Activated gamma-delta T cell treated with anti-CD3 and anti-CD28 coated beads, Interleukin-2, amount 50 U/mL, for 16 hours (primary cell): ENCODE measurements around the gene MRO.
"Not testable (repeated sequence)": the region's sequence is repeated elsewhere in the genome, so short reads cannot be mapped to it uniquely, and the experiment has no call there.

Experiments
- DNase-seq: peaks from one replicate; pipeline ENCODE4 v3.0.0-alpha.2; 2020; ENCODE audit warnings: low read depth

The MRO gene

GRCh38 chr18:50791599-50792438 lies 28.0 kb downstream of the MRO start:
- no peak for DNase-seq

- no peak for DNase-seq
Observed at GRCh38 chr18:50790948-50791347, 28.9 kb downstream of the MRO start.

GRCh38 chr18:50790241-50790640 lies 29.6 kb downstream of the MRO start:
- no peak for DNase-seq

DNA sequence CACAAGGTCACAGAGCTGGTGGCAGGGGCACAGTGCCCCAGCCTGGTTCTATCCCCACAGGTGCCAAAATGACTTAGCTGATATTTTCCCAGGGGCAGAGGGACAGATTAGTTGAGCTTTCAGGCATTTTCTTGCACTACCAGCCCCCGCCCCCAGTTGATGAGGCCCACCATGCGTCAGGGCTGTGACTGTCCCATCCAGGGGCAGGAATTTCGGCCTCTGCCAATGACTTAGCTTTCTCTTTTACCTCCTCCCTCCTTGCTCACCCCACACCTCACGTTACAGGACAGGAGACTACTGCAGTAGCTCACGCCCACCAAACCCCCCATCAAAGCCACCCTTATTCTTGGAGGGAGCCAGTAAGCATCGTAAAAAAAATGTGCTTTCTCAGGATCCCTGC lies 31.5 kb downstream of the MRO start:
- DNase-seq = no peak

GRCh38 chr18:50786864-50787263 lies 33.0 kb downstream of the MRO start:
- DNase-seq = no peak

DNA sequence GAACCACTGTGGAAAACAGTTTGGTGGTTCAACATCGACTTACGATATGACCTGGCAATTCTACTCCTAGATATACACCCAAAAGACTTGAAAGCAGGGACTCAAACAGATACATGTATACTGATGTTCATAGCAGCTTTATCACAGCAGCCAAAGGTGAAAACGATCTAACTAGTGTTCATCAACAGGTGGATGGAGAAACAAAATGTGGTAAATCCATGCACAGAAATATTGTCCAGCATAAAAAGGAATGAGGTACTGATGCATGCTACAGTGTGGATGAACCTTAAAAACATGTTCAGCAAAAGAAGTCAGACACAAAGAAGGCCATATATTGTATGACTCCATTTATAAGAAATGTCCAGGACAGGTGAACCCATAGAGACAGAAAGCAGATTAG lies 36.3 kb downstream of the MRO start:
- no peak for DNase-seq

DNA sequence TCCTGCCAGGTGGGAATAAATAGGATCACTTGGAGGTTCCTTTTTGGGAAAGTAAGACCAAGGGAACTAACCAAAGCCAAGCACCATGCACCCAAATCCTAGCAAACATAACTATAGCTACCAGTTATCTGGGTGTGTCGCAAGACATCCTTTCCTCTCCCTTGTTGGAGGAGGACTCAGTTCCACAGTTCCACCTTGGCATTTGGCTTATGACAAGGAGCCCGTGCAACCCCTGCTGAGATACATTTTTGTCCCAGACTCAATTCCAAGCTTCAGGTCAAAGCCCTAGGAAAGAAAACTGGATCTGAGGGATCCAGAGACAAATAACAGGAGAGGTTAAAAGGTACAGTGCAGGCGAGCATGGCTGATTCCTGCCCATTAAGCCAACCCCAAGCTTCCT lies 40.8 kb downstream of the MRO start:
- not testable (repeated sequence) for DNase-seq

- no peak for DNase-seq
Observed at GRCh38 chr18:50776383-50776782, 43.4 kb downstream of the MRO start.

DNA sequence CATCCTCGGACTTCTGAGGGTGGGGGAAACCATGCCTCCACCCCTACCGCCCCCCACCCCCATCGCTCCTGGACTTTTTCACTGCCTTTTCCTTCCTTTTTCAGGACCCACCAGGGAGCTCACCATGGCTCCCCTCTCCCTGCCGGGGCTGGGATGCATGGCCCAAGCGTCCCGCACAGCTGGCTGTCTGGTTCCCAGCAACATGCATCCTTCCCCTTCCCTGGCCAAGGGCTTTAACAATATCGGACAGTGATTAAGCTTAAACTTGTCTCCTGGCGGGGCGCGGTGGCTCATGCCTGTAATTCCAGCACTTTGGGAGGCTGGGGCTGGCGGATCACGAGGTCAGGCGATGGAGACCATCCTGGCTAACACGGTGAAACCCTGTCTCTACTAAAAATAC lies 44.1 kb downstream of the MRO start:
- DNase-seq = no peak

DNA sequence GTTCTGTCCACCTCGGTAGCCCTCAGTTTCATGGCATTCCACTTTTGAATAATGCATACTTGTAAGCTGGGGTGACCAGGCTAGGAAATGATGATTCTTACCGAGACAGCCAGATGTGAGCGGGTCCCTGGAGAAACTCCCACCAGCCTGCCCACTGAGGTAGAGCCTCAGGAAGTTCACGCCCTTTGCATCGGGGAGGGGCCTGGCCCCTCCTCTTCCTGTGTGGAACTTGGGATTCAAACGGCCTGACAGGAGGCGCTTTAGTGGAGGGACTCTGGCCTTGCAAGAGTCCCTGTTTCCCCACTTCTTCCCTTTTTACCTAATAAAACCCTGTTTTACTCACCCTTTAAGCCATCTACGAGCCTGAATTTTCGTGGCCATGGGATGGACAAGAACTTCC lies 44.6 kb downstream of the MRO start:
- no peak for DNase-seq

GRCh38 chr18:50769463-50769862 lies 50.4 kb downstream of the MRO start:
- no peak for DNase-seq

DNA sequence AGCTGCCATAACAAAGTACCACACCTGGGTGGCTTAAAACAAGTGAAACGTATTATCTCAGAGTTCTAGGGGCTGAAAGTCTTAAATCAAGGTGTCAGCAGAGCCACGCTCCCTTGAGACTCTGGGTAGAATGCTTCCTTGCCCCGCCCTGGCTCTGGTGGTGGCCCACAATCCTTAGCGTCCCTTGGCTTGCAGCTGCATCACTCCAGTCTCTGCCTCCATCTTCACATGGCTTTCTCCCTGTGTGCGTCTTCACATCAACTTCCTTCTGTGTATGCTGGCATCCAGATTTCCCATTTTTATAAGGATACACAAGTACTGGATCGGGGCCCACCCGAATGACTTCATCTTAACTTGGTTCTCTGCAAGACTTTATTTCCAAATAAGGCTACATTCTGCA lies 62.5 kb downstream of the MRO start:
- no peak for DNase-seq

GRCh38 chr18:50754297-50754696 lies 65.5 kb downstream of the MRO start:
- no peak for DNase-seq

DNA sequence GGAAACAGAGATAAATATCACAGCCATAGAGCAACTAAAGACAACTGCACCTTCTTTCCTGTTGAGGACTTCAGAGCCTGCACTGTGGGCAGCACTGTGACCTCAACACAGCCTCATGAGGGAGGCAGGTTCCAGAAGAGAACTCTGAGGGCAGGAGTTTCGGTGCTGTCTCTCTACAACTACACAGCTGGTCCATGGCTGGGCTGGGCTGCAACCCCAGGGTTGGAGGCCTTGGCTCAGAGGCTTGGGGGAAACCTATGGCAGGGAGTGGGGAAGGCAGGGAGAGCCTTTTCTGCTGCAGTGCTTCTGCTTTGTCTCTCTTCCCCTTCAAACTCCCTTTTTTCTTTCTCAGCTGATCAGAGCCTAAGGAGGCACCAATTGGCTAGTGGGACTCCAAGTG lies 66.5 kb downstream of the MRO start:
- no peak for DNase-seq

DNA sequence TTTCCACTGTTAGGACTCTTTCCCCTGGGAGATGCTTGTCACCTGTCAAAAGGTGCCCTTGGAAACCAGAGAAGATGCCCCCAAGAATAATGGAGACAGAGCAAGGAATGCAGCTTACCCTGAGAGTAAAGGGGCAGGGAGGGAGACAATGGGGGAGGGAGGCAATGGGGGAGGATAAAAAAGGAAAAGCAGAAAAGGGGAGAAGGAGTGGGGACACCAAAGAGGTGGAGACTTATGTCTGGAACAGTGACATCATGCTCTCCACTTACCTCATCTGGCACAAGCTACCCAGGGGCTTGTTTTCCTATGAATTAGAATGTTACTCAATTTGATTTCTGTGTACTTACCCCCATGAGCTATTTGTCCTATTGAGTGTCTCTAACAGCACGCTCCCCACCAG lies 67.9 kb downstream of the MRO start:
- no peak for DNase-seq

GRCh38 chr18:50751490-50751889 lies 68.3 kb downstream of the MRO start:
- DNase-seq = no peak

- no peak for DNase-seq
Observed at GRCh38 chr18:50750546-50750945, 69.3 kb downstream of the MRO start.

GRCh38 chr18:50749945-50750344 lies 69.9 kb downstream of the MRO start:
- no peak for DNase-seq

- no peak for DNase-seq
Observed at GRCh38 chr18:50749421-50749820, 70.4 kb downstream of the MRO start.

GRCh38 chr18:50748243-50749229 lies 71.3 kb downstream of the MRO start:
- no peak for DNase-seq

GRCh38 chr18:50747849-50748242 lies 72.0 kb downstream of the MRO start:
- DNase-seq = no peak

DNA sequence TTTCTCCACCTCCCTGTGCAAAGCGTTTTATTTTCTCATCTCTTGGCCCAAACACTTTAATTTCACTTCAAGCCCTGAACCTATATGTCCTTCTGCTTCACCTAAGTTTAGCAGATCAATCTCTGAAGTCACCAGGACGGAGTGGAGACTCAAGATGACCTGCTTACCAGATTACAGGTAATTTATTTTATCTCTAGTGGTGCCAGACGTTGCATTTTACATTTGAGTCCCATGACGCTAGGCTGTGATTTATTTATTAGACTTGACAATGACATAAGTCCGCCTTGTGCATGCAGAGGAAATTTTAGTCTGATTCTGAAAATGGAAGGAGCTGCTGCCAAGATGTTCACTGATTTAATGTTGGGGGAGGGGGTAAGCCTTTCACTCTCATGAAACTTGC lies 73.9 kb downstream of the MRO start:
- no peak for DNase-seq
